Stimulated activated CD4-positive, alpha-beta T cell treated with anti-CD3 and anti-CD28 coated beads, Interleukin-15, amount 100 ng/mL, for 24 hours (primary cell): ENCODE results near the gene RPH3AL.
"Not testable (repeated sequence)": the region's sequence is repeated elsewhere in the genome, so short reads cannot be mapped to it uniquely, and the experiment has no call there.

Experiments used
- DNase-seq: peaks from one replicate; pipeline ENCODE4 v3.0.0-alpha.2; 2020

RPH3AL gene

DNA sequence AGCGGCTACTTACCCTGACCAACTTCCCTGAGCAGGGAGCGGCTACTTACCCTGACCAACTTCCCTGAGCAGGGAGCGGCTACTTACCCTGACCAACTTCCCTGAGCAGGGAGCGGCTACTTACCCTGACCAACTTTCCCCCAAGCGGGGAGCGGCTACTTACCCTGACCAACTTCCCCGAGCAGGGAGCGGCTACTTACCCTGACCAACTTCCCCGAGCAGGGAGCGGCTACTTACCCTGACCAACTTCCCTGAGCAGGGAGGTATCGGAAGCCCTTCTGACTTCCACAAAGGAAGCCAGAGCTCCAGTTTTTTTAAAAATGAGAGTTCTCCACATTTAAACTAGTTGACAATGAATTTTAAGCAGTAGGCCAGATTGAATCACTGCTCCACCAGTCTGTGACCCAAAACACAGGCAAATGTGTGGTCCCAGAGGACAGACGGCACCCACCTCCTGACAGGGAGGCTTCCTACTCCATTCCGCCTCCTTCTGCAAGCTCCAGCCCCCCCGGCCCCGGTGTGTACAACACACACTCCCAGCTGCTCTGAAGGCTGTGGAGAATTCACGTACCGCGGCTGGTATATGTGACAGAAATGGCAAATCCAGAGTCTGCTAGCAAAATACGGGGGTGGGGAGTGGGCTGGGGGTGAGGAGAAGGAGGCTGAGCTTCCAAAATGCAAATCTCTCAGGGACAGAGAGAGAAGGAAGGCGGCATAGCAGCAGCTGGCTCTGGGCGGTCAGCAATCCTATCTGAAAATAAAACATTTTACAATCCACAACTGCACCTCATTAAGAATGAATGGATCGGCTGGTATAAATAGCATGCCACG is 118.2 kb downstream of the RPH3AL start:
- not testable (repeated sequence) for DNase-seq

DNA sequence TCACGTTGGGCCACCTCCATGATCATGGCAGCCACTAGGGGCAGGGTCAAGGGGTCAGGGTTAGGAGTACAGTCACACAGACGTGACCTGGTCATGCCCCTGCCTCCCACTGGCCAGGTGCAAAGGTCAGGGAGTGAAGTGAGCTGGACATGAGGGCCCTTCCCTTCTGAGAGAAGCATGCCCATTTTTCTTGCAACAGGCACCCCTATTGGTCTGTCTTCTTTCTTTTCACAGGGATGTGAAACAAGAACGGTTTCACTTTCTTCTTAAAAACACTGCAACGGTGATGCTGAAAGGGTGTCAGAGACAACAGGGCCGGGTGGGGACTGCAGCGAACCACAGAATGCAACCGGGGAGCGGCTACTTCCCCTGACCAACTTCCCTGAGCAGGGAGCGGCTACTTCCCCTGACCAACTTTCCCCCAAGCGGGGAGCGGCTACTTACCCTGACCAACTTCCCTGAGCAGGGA is 119.1 kb downstream of the RPH3AL start:
- no peak for DNase-seq

DNA sequence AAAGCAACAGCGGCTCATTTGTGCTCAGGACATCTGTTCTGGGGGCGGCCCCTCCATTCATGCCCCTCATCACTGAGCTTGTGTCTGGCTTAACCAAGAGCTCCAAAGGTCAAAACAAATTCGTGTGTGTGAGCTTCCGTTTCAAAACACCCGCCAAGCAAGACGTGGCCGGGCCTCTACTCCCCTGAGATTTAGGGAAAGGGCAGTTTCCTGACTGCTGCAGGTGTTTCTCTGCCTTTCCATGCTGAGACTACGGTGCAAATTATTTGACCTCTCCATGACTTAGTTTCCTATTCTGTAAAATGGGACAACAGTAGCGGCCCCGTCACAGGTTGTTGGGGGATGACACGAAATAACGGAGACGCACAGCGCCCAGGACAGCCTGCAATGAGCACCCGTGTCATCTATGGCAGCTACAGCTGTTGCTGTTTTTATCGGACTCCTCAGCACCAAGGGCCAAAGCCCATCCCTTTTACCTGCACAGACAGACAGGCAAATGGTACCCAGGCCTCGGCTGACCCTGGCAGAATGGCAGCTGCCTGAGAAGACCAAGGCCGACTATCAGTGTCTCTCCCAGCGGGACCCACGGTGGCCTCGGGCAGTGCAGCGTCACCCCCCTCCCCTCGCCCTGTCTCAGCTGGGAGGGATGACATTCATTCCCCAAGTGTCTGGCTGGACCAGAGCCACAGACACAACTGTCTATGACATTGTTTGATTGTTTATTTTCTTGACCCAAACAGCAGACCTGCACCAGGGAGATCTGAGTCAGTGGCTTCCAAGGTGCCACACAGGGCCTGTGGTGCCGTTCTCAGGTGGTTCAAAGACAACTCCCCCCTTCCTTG is 120.4 kb downstream of the RPH3AL start:
- no peak for DNase-seq

- DNase-seq = no peak
Measured at GRCh38 chr17:231191-231965, 121.2 kb downstream of the RPH3AL start.

GRCh38 chr17:230395-230770 is 122.2 kb downstream of the RPH3AL start:
- no peak for DNase-seq

DNA sequence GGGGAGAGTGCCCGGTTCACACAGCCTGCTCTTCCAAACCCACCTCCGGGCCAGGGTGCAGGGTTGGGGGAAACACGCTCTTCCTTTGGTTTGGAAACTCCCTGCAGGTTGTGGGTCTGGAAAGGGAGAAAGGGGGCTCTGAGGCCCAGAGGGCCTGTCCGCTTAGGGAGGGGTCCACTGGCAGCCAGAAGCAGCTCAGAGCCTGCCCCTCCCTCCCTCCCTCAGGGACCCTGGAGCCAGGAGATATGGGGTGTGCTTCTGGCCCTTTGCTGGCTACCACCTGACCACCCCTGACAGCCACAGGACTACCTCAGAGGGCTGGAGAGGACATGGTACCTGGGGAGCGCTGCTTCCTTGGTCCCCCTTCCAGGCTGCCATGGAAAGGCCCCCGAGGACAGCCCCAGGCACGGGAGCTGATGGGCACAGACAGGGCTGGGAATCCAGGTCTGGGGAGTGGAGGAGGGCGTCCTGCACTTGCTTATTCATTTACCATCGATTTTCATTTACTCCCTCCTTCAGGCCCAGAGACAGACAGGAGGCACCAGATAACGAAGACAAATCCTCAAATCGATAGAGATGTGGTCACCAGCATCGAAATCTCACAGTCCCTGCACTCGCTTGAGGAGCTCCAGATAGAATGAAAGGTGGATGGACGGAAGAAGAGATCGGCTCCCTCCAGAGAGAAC is 122.8 kb downstream of the RPH3AL start:
- no peak for DNase-seq

- DNase-seq = no peak
Measured at GRCh38 chr17:228951-229708, 123.5 kb downstream of the RPH3AL start.

DNA sequence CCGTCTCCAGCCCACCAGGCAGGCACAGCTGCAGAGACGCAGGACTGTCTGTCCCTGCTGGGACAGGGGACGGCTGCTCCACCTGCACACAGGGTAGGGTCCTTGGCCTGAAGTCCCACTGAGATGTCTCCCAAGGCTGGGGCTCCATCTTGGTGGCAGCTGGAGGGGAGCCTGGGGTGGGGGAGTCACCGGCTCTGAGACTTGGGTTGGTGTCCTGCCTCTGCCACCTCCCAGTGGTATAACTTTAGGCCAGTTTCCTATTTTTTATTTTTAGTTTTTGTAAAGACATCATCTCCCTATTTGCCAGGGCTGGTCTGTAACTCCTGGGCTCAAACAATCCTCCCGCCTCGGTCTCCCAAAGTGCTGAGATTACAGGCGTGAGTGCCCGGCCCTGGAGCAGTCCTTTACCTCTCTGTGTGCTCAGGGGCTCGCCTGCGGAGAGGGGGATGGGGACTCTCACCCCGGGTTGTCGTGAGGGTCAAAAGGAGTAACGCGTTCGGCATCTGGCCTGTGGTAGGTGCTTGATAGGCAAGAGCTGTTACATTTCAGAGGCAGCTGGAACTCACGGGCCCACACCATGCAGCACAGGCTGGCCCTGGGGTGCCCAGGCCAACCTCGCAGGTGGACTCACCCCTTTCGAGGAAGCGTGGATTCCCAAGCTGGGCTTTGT is 124.5 kb downstream of the RPH3AL start:
- DNase-seq = no peak

GRCh38 chr17:227078-227945 is 125.3 kb downstream of the RPH3AL start:
- no peak for DNase-seq

DNA sequence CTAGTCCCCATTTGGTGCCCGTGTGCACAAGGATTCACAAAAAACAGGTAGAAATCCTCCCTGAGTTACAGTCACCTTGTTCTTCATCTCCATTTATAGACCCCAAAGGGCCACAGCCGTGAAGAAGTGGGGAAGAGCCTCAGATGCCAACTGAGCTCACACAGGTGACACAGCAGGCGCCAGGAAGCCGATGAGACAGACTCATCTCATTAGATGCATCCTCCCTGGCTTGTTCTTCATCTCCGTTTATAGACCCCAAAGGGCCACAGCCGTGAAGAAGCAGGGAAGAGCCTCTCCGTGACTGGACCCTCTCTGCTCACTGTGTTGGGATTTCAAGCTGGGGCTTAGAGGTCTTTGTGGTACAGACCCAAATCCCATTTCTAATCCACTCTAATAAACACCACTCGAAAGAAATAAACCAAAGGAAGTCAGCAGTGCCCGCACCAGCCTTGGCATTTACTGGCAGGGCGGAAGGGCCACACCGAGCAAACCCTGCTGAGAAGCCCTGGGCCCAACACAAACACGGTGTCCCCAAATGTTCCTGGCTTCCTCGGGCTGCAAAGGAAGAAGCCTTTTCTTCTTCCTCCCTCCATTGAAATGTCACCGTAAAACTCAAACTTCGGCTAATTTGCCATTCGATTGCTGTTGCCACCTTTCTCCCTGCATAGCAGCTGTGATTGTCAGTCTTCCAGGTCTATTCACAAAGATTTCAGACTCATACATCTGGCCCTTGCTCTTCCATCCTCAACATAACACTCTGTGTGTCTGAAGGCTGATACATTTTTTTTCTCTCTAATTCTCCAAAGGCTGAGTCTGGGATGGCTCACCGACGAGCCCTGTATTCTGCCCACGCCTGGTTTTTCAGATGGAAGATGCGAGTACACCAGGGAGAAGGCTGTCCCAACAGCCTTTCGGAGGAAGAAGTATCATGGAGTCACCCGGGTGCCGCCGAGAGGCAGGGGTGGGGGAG is 126.2 kb downstream of the RPH3AL start:
- DNase-seq = no peak

GRCh38 chr17:225551-225950 is 127.1 kb downstream of the RPH3AL start:
- no peak for DNase-seq

GRCh38 chr17:224576-224975 is 128.0 kb downstream of the RPH3AL start:
- not testable (repeated sequence) for DNase-seq

DNA sequence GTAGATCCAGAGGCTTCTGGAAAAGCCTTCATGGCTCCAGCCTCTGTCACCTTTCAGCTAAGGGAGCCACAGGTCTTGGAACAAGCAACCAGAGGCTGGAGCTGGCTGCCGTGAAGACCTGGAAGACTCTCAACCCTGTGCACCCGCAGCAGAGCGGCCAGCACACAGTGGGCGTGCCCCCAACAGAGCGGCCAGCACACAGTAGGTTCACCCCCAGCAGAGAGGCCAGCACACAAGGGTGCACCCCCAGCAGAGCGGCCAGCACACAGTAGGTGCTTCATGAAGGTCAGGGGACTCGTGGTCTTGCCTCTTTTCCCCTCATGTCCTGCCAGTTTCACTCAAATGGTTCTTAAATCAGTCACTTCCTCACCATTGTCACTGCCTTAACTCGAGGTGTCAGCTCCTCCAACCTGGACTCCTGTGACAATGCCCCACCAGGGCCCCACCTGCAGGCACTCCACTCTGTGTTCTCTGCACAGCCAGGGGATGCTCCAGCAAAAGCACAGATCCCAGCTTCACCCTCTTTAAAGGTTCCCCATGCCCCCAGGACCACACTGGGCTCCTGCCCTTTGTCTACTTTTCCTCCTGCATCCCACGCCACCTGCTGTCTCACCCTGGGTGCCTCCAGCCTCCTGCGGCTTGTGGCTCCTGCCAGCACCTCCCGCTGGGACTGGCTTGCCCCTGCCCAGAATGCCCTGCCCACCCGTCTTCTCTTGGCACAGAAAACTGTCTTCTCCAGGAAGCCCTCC is 128.7 kb downstream of the RPH3AL start:
- DNase-seq = no peak

DNA sequence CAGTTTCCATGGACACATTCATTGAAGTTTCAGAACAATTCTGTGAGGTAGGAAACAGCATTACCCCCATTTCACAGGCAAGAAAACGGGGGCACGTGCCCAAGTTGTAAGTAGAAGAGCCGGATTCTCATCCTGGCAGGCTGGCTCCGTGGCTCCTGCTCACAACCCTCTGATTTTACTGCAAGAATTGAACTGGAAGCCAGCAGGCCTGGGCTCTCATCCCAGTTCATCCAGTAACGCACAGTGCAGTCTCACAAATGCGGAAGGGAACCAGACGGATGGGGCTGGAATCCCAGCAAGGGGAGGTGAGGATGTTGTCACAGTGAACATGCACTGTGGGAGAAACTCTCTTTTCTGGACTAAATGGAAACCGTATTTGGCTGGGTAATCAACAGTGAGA is 130.4 kb downstream of the RPH3AL start:
- no peak for DNase-seq

DNA sequence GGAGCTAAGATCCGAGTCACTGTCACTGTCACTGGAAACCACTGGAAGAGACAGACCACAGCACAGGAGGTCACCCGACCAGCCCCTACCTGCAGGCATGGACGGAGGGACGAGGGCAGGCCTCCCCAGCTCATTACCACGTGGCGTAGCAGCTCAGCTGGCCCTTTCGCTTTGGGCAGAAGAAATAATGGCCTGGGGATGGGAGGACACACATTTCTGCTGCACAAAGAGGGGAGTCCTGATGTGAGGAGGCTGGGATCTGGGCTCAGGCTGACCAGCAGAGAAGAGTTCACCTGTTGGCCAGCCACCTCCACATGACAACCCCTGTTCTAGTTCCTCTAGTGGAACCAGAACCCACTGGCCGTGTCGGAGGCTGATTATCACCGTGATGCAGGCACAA is 132.9 kb downstream of the RPH3AL start:
- no peak for DNase-seq

DNA sequence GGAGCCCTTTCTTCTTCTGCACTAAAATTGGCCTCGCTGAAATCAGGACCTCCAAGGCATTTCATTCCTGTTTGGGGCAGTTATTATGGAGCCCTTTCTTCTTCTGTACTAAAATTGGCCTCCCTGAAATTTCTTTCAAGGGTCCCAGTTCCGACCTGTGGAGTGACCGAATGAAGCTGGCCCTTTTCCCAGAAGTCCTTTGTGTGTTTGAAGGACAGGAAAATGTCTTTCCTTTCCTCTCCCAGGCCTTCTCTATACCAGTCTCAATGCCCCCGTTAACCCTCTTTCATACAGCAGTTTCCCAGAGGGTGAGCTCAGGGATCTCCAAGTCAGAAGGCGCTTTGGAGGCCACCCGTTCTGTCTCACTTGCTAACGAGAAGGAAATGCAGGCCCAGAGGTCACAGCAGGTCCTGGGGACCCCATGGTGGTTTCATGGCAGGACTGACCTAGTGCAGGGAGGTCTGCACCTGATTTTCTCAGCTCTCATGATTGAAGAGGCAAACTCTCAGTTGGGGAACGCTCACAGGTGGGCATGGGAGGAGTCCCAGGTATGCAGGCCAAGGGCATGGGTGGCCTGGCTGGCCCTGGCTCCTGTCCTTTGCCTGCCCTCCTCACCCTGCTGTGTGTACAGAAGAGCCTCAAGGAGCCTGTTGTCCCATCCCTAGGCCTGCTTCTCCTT is 134.0 kb downstream of the RPH3AL start:
- DNase-seq = no peak

GRCh38 chr17:216625-217024 is 136.0 kb downstream of the RPH3AL start:
- DNase-seq = no peak
